Panc1 (cell line): Measurements from ENCODE around the gene ZBTB7C. TPM values are rescaled to one million over a fixed set of nuclear protein-coding genes. Genes with fewer than 3 reads are reported as not detected.

ENCODE experiments used
- ATAC-seq: fragments of 200-7000 bp; cut with Tn5 transposase; 2 replicates; pipeline ENCODE4 v1.9.1; 2020; ENCODE audit warnings: mild to moderate bottlenecking, moderate library complexity
- BruUV-seq: library from RNA; stranded (reverse); fragments of 400-500 nt; replicated peaks from 2 replicates; lab custom pipeline; 2021; lab: Mats Ljungman, UMichigan
- CTCF ChIA-PET: fragments of 300-600 bp; sonication (Branson Sonifier 250); formaldehyde crosslinking; loops from one replicate; lab custom pipeline; 2022; ENCODE audit warnings: antibody characterized with exemption; lab: Charles Lee
- POLR2A ChIA-PET: fragments of 300-600 bp; sonication (Branson Sonifier 250); formaldehyde crosslinking; loops from one replicate; lab custom pipeline; 2022; ENCODE audit warnings: antibody characterized with exemption; lab: Charles Lee
- DNase-seq: peaks from one replicate; pipeline ENCODE4 v3.0.0-alpha.2; 2010; ENCODE audit warnings: low read depth, low spot score
- H3K27ac ChIP-seq: 2 replicates; pipeline ENCODE4 v1.5.1; 2011; ENCODE audit warnings: mild to moderate bottlenecking, low read length, inconsistent platforms
- H3K27me3 ChIP-seq: fragments of 200-500 bp; sonication (Bioruptor generic); 2 replicates; pipeline ENCODE4 v1.6.0; 2014; ENCODE audit warnings: low read length, inconsistent platforms; ENCODE audit not compliant: control insufficient read depth, insufficient read depth
- H3K36me3 ChIP-seq: fragments of 200-500 bp; sonication (Bioruptor generic); 2 replicates; pipeline ENCODE4 v1.5.1; 2014; ENCODE audit warnings: inconsistent platforms, mild to moderate bottlenecking, low read length, moderate library complexity; ENCODE audit not compliant: control insufficient read depth, insufficient read depth
- H3K4me1 ChIP-seq: 2 replicates; pipeline ENCODE4 v1.5.1; 2011; ENCODE audit warnings: inconsistent platforms, mild to moderate bottlenecking, low read length, moderate library complexity; ENCODE audit not compliant: control insufficient read depth, insufficient read depth
- H3K4me3 ChIP-seq, 2 experiments: 2 replicates each; pipeline ENCODE4 v1.5.1; 2011 to 2012; ENCODE audit warnings: low read depth in 2 of 2, low read length in 2 of 2, mild to moderate bottlenecking in 2 of 2, inconsistent platforms in 1 of 2, moderate library complexity in 1 of 2
- H3K9me3 ChIP-seq: fragments of 200-500 bp; sonication (Bioruptor generic); 2 replicates; pipeline ENCODE4 v1.5.1; 2014; ENCODE audit warnings: low read depth, mild to moderate bottlenecking, inconsistent platforms, low read length, moderate library complexity; ENCODE audit not compliant: control insufficient read depth, insufficient read depth
- CTCF ChIP-seq: fragments of 450-650 bp; IDR thresholded peaks from 2 replicates; pipeline ENCODE4 v1.5.1; 2017; ENCODE audit warnings: mild to moderate bottlenecking
- POLR2AphosphoS5 ChIP-seq: IDR thresholded peaks from 2 replicates; pipeline ENCODE4 v1.6.1; 2012; ENCODE audit warnings: mild to moderate bottlenecking, low read depth, low read length, moderate library complexity
- REST ChIP-seq, 2 experiments: IDR thresholded peaks; 2 replicates each; pipeline ENCODE4 v1.6.1; 2011 to 2012; ENCODE audit warnings: low read depth in 2 of 2, control low read depth in 1 of 2, low read length in 1 of 2, mild to moderate bottlenecking in 1 of 2, moderate library complexity in 1 of 2; ENCODE audit not compliant: insufficient read depth in 1 of 2
- SIN3A ChIP-seq: IDR thresholded peaks from 2 replicates; pipeline ENCODE4 v1.6.1; 2012; ENCODE audit warnings: low read depth, mild to moderate bottlenecking, low read length, moderate library complexity, borderline replicate concordance; ENCODE audit not compliant: insufficient read depth
- TCF7L2 ChIP-seq: IDR thresholded peaks from 2 replicates; pipeline ENCODE4 v1.6.1; 2011; ENCODE audit warnings: mild to moderate bottlenecking, low read depth, low read length, inconsistent platforms
- in situ Hi-C: cut with HindIII; loops from 2 replicates; pipeline ENCODE4 v1.10.0; 2016; ENCODE audit warnings: low sequenced_read_pairs, low pct_unique_long_range_greater_than_20kb
- intact Hi-C: fragments of 100-400 bp; cut with micrococcal nuclease; formaldehyde crosslinking; loops from one replicate; pipeline ENCODE4 v1.10.0; 2022; ENCODE audit not compliant: unreplicated experiment
- total RNA-seq: library from RNA; stranded (reverse); gene quantifications from one replicate; pipeline ENCODE4 v1.2.1, GENCODE V29; 2021; ENCODE audit not compliant: unreplicated experiment

ZBTB7C gene
- total RNA-seq, 1 experiment from 2014 or later: 0.03 TPM

GRCh38 chr18:48034651-48035555 lies 374.3 kb downstream of the ZBTB7C start:
- no TSS peak for BruUV-seq
- in situ Hi-C loops: no loop called here
- Histone ChIP-seq H3K4me3 (no peak overlapping the region), H3K4me1 (no peaks in the 10 kb centered on the region), H3K36me3 (no peaks in the 10 kb centered on the region), H3K27me3 (no peaks in the 10 kb centered on the region), H3K9me3 (no peaks in the 10 kb centered on the region), H3K27ac (no peak overlapping the region)
- ChIA-PET POLR2A (no interaction called here), CTCF (interaction anchor here (1.5 kb wide), 1 partner anchor 28 kb away, joined by 3 read pairs; no protein-coding TSS in a partner anchor)
- intact Hi-C loops: loop anchor here (5.0 kb wide), 2 partner anchors 192 to 312 kb away; no protein-coding TSS in a partner anchor
- DNase-seq (no peak), ATAC-seq (no peak)
- TF ChIP-seq SIN3A (no peak), REST (IDR thresholded peaks at IDR 0.05; ENCODE audit: insufficient read depth in 1 of 2, low read depth in 2 of 2, low read length in 1 of 2) (no peak), POLR2AphosphoS5 (no peak), TCF7L2 (no peak), CTCF (no peak)

DNA sequence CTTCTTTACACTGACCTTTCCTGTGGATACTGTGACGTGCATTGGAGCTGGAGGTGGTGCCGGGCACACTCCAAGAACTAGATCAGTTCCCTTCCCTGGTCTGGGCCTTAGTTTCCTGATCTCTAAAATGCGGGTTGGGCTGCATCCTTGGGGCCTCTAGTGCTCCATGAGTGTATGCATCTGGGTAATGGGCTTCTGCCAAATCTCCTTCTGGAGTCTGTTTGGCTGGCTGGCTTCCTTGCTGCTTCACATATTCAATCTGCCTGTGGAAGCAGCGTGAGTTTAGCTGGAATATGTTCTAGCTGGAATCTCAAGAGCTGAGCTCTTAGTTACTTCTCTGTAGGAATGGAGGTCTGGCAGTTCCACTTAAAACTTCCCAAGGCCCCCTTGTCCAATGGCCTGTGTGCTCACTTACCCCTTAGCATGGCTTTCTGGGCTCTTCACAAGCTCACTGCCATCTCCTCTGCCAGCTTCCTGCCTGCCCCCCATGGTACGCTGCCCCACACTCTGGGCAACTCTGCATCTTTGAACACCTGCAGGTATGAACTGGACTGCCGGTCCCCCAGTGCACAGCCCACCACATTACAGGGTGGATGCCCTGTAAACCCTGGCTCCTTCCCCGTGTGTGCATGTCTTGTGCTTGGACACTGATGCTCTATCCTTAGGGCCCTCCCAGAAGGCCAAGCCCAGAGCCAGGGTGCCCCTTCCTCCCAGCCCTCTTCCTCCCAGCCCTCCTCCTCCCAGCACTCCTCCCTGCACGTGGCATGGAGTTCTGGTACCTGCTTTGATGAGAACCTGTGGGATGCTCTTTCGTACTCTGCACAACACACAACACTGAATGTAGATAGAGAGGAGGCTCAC lies 375.2 kb downstream of the ZBTB7C start:
- intact Hi-C loops (loop anchor here (5.0 kb wide), 2 partner anchors 193 to 313 kb away; no protein-coding TSS in a partner anchor), in situ Hi-C loops (no loop called here)
- POLR2A ChIA-PET: no interaction called here
- DNase-seq: no peak
- TF ChIP-seq SIN3A (no peak), CTCF (no peak), REST (IDR thresholded peaks at IDR 0.05; ENCODE audit: insufficient read depth in 1 of 2, low read depth in 2 of 2, low read length in 1 of 2) (no peak), TCF7L2 (no peak), POLR2AphosphoS5 (no peak)
- no peak overlapping the region for H3K27ac ChIP-seq
- no peak for ATAC-seq
- no peaks in the 10 kb centered on the region for H3K4me1 ChIP-seq
- CTCF ChIA-PET: interaction anchor here (0.5 to 1.5 kb wide), 2 partner anchors 28 to 633 kb away, joined by 3 to 4 read pairs; no protein-coding TSS in a partner anchor
- no TSS peak for BruUV-seq
- no peaks in the 10 kb centered on the region for H3K36me3 ChIP-seq
- H3K4me3 ChIP-seq: no peak overlapping the region
- H3K9me3 ChIP-seq: no peaks in the 10 kb centered on the region
- H3K27me3 ChIP-seq: no peaks in the 10 kb centered on the region
